Stimulated activated CD8-positive, alpha-beta memory T cell treated with anti-CD3 and anti-CD28 coated beads, Interleukin-15, amount 100 ng/mL, for 4 hours (primary cell): ENCODE results near the gene CCDC57.

Experiments used
- DNase-seq, 2 donors: peaks; one replicate each; pipeline ENCODE4 v3.0.0-alpha.2; 2020; ENCODE audit warnings: low read depth in 2 of 2

Gene CCDC57

DNA sequence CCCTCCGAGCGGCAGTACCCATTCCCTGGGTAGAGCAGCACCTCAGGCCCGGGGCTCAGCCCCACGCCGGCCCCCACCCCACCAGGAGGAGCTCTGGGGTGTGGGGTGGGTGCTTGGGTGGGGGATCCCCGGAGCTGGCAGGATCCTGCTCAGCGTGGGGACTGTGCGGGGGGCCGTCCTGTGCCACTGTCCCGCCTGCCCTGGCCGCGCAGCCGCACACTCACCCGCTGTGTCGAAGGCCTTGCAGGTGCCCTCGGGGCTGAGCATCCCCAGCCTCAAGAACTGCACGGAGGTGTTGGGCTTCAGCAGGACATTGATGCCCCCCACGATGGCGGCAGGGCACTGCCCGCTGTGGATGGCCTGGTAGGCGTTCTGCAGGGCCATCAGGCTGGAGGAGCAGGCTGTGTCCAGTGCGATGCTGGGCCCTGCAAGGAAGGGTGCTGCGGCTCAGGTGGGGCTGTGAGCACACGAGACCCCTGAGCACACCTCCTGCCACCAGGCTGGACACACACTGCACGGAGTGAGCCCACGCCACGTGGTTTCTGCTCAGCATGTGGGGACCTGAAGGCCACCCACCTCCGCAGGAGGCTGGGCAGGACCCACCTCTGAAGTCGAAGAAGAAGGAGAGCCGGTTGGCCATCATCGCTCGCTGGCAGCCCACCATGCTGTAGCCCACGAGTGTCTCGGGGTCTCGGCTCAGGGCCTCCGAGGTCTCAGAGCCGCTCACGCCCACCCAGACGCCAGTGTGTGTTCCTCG, 119.5 kb downstream of the CCDC57 start:
- DNase-seq, result no peak

DNA sequence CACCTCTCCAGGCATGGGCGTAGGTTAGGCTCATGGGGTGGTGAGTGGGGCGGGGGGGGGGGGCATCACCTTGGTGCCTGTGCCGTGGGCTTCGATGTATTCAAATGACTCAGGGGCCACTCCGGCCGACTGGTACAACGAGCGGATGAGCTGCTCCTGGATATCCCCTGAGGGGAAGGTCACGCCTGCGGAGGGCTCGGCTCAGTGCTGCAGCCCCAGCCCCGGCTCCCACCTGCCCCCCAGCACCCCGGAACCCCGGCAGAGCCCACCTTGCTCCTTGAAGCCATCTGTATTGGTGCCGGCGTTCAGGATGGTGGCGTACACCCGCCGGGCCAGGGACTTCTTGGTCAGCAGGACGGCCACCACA, 120.0 kb downstream of the CCDC57 start:
- DNase-seq, result no peak

DNA sequence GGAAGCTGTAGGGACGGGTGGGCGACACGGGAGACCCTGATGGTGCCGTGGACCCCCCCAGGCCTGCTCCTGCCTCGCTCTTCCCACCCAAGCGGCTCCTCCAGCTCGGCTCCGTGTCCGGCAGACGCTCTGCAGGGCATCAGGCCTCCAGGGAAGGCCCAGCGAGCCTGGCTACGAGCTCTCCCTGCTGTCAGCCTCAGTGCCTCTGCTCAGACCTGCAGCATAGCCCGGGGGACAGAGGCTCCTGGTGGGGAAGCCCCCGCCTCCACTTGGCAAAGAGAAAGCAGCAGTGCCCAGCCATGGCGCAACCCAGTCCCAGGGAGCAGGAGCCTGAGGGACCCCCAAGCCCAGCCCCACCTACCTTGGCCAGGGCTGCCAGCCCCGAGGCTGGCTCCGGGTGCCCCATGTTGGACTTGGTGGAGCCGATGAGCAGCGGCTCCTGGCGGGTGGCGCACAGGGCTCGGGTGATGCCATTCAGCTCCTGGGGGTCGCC, 120.5 kb downstream of the CCDC57 start:
- no peak for DNase-seq

DNA sequence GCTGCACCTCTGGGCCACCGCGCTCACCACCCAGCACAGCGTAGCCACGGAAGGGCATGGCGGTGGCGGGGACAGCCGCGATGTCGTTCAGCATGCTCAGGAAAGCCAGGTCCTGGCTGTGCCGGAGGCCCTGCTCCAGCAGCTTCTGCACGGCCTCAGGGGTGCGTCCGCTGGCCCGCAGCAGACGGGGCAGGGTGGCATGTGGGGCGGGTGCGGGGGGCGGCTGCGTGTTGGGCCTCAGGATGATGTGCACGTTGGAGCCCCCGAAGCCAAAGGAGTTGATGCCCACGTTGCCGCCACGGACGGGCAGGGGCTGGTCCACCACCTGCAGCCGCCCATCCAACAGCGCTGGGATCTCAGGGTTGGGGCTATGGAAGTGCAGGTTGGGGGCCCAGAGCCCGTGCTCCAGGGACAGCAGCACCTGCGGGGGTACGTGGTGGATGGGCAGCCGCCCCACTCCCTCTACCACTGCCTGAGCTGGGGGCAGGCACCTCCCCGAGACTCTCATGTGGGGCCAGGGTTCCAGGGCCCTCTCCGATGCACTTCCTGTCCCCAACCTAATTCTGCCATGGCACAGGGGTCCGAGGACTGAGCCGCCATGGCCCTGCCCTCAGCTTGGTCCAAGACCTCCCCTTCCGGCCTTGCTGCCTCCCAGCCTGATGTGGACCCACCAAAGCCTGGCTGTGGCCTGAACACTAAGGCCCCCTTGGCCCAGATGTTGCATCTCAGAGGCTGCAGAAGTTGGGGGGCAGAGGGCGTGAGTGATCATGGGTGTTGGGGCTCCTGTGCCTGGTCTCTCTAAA, 121.2 kb downstream of the CCDC57 start:
- no peak for DNase-seq

DNA sequence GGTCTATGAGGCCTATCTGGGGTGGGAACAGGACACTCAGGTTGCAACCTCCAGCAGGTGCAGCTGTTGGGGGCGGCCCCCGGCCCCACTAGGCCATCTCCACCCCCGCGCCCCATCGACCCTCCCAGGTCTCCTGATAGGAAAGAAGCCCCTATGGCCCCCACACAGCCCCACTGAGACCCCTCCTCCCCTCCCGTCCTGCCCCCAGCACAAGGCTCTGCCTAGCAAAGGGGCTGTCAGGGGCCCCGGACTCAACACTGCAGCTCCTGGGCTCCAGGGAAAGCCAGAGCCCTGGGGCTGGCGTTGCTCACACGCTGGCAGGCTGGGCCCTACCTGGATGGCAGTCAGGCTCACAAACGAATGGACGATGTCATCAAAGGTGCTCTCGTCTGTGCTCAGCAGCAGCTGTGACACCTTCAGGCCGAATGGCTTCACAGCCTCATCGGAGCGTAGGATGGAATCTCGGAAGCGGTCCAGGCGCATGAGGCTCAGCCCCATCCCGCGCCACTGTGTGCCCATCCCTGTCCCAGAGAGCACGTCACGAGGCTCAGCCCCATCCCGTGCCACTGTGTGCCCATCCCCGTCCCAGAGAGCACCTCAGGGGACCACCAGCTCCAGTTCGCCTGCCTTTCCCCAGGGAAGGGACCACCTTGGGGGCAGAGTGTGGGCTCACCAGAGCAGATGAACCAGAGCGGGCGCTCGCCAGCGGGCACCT, 121.9 kb downstream of the CCDC57 start:
- DNase-seq, result no peak

DNA sequence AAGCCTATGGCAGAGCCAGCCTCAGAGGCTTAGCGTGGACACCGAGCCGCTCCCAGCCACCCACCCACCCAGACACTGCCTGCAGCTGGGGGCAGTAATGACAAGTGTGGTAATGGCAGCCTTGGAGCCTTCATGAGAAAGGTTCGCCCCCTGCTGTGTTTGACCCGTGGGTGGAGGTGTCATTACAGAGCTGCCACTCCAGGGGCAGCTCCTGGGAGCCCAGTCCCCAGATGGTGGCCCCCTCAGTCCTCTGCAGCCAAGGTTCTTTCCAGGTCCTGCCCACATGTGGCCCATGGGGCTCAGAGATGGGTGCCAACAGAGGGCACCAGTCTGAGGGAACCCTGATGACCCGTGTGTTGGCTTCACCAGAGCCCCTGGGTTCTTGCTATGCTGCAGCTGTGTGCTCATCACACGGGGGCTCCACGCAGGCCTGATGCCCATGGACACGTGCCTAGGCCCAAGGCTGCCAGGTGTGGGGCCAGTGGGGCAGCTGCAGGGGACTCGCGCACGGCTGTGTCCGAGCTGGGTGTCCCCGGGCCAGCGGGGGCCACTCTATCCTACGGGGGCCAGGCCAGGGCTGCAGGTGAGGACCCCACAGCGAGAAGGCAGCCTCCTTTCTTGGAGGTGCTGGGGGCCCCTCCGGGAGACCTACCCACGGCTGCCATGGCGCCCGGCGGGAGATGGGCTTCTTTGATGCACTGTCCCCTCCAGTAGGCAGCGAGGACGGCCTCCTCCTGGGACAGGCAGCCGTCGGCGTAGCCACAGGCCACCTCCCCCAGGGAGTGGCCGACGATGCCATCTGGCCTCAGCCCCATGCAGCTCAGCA, 122.7 kb downstream of the CCDC57 start:
- no peak for DNase-seq

DNA sequence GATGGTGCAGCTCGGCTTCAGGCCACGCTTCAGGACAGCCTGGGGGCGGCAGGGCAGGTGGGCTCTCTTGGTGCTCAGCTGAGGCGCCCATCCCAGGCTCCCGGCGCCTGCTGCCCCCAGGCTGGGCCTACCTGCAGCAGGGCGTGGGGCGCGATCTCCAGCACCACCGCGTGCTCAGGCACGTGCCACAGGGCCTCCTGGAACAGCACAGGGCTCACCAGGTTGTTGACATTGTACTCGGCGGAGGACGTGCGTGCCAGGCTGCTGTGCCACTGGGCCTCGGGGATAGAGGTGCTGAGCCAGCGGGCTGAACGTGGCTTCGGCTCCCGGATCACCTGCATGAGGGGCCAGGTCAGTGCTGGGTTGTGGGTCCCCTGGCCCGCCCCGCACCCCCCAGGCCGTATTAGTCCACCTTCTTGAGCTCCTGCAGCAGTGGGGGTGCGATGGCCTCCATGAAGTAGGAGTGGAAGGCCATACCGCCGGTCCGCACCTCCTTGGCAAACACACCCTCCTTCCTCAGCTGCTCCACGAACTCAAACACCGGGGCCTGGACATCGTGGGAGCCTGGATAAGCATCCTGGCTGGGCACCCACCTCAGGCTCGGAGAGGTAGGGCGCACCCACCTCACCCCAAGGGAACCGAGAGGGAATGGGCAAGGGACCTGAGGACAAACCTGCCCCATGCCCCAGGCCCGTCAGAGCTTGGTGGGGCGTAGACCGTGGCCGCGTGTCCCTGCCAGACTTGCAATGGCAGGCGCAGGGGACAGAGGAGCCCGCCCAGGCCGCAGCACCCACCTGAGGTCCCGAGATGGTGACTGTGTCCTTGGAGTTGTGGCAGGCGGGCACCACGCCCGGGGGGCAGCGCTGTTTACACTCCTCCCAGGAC, 123.6 kb downstream of the CCDC57 start:
- DNase-seq, result no peak

DNA sequence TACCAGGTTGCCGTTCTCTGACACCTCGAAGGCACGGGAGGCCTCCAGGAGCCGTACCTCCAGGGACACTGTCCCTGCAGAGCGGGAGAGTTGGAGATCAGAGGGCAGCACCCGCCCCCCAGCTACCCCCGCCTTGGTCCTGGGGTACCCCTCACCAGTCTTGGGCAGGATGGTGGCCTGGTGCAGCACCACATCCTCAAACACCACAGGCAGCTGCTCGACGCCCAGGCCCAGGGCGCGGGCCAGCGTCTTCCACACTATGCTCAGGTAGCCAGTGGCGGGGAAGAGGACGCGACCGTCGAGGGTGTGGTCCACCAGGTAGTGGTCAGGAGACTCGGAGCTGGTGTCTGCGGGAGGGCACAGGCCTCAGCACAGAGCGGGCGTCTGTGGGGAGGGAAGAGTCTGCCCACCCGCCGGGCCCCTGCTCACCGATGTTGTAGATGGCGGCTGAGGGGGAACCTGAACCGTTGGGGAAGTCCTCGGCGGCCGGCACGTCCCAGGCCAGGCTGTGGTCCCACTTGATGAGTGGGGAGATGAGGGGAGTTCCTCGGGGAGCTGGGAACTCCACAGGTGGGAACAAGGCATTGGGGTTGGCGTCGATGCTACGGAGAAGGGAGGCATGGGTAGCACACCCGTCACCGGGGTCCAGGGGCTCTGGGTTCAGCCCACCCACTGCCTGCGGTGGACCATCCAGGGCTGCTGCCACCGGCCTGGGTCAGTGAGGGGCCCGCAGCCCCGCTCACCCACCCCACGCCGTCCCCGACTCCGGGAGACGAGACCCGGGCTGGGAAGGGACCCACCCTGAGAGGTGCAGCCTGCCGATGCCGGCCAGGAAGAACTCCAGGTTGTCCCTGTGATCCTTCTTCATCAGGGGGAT, 124.4 kb downstream of the CCDC57 start:
- DNase-seq, result no peak

DNA sequence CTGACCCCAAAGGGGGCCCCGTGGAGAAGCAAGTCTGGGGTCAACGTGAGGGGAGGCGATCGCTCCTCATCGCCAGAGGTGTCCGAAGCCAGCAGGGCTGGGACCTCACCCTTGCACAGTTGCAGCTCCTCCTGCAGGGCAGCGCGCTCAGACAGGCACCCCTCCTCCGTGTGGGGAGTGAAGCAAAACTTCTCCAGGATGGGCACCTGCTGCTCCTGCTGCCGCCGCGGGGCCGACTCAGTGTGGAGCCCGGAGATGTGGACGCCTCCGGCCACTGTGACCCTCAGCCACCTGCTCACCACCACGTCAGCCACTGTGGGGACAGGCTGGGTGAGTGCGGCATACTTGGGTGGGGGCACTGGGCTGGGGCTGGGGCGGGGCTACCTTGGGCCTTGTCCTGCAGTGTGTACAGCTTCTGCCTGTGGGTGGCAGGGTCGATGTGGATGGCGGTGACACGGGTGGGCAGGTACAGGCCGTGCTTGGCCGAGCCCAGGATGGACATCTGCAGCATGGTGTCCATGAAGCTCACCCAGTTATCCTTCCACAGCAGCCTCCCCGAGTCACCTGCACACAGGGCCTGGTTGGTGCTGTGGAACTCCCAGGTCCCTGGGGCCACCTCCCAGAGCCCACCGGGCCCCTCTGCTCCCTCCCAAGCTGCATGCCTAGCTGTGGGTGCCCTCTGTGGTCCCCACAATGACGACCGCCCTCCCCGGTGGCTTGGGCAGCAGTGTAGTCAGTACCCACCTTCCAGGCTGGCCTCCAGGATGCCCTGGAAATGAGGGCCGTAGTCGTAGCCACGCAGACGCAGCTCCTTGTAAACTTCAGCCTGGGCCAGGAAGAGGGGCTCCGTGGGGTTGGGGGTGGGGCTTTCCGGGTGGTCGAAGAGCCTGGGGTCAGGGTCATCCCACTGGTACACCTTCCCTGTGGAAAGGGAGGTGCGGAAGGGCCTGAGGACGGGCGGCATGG, 125.4 kb downstream of the CCDC57 start:
- no peak for DNase-seq

DNA sequence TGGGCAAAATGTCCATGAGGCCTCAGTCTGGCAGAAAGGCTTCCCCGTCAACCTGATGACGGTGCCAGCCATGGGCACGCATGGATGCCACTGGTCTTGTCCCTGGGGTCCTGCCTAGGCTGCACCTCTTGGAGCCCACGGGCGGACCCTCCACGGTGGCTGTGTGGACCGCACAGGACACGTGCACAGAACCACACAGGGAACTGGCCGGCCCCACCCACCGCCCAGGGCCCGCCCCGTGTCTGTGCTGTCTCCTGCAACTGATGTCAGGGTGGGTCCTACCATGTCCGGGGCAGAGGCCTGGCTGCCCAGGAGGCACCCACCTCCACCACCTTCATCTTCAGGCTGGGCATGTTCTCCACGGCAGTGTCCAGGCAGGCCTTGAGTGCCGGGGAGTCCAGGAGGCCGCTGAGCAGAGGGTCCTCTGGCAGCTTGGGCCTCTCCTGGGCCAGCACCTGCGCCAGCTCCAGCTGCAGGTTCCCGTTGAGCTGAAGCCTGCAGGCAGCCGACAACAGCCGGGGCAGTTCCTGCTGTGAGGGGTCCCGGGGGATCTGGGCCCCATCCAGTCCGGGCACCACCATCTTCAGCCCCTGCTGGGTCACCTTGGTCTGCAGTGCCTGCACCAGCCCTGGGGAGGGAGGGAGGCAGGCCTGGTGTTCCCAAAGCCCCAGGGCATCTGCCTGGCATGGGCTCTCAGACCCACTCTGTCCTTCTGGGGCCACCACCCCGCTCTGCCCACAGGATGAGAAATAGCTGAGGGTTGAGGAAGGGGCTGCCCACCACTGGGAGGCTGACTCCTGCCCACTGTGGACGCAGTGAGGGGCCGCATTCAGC, 126.5 kb downstream of the CCDC57 start:
- DNase-seq, result no peak

DNA sequence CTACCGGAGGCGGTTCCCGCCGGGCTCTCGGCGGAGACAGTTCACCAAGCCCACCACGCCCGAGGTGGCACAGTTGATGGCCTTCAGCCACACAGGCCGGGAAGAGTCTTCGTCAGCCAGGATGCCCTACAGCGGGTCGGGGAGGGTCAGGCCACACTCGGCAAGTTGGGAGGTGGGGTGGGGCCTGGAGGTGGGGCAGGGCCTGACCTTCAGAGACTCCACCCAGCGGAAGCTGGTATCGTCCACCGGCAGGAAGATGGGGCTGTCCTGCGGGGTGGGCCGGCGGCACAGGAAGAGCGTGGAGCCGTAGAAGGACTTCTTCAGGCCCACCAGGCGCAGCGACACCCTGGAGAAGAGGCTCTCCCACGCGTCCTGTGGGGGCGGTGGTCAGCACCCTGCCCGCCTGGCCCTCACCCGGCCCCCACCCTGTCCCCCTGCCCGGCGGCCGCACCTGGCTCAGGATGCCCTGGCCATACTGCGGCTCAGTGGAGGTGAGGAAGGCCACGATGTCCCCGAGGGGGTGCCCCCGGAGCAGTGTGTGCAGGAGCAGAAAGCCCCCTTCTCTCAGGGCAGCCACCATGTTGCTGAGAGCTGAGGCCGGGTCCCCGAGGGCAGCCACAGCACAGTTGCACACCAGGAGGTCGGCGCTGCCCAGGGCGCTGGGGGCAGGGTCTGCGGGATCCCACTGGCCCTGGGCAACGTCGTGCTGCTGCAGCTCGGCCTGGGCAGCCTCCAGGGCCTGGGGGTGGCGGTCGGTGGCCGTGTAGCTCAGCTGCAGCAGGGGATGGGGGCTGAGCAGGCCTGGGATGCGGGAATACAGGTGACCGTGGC, 127.4 kb downstream of the CCDC57 start:
- DNase-seq, result no peak

DNA sequence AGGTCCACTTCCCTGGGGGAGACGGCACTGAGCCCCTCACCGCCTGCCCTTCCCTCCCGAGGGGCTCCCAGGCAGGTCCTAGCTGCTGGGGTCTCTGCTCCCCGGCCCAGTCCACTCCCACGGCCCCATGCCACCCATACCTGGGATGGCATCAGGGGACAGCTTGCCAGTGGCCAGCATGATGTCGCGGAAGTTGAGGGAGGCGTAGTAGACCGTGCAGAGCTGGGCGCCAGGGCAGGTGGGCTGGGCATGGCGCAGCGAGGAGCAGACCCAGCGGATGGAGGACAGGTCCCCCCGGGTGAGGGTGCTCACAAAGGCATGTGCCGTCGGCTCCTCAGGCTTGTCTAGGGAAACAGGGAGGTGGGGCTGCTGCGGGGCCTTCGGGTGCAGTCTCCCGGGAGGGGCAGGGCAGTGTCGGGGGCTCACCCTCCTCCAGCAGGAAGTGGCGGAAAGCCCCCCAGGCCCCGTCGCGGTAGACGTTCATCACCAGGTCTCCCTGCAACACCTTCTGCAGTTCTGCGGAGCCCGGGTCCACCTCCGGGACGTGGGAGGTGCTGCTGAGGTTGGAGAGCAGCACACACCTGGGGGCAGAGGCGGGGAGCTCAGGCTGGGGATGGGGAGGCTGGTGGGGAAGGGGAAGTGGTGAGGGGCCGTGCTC, 128.1 kb downstream of the CCDC57 start:
- DNase-seq, result no peak

DNA sequence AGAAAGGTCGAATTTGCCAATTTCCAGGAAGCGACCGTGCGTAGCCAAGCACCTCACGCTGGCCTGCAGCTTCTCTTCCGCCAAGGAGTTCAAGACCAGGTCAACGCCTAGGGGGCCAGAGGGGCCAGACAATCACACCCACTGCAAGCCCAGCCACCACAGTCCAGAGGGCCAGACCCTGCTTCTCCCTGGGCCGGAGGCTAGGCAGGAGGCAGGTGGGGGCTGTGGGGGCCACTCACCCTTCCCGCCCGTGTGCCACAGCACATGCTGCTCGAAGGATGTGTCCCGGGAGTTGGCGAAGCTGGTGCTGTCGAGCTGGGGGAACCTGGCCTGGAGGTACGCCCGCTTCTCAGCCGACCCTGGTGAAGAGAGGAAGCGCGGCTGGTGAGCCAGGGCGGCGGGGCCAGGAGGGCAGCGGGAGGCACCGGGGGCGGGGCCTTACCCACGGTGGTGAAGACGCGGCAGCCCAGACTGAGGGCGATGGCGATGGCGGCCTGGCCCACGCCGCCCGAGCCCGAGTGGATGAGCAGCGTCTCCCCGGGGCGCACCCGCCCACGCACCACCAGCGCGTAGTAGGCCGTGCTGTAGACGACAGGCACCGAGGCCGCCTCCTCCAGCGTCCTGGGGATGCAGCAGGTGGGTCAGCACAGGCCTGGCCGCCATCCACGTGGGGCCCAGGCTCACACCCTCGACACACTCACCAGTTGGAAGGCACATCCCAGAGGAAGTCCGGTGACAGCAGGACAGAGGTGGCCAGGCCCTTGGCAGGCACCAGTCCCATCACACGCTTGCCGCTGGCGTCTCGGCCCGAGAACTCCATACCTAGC, 128.9 kb downstream of the CCDC57 start:
- no peak for DNase-seq

DNA sequence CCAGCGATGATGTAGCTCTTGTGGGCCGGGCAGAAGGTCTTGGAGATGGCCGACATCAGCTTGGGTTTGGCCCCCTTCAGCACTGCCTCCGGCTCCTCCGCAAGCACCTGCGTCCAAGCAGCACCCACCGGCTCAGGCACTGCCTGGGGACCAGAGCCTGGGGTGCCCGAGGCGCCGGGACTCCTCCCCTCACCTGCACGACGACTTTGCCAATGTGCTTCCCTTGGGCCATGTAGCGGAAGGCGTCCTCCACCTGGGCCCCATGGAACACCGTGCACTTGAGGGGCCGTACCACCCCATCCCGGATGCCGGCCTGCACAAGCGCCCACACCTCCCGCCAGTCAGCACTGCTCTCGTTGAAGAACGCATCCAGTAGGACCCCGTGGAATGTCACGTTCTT, 129.6 kb downstream of the CCDC57 start:
- no peak for DNase-seq

DNA sequence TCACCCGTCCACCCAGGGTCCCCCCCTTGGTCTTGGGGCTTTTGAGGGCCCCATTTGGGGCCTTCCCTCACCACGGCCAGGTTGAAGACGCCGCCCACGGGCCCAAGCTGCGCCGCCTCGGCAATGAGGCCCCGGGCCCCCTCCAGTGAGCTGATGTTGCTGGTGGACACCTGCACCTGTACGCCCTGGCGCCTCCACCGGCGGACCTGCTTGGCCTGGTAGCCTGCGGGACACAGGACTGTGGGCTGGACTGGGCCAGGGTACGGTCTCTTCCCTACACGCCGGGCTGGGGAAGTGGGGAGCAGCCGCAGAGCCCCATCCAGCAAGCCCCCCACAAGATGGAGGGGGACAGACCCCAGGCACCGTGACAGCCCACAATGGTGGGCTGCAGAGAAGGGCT, 130.2 kb downstream of the CCDC57 start:
- no peak for DNase-seq
